GM12878 (cell line): ENCODE data around the gene ACOT7. TPM values are rescaled to one million over a fixed set of nuclear protein-coding genes. Genes with fewer than 3 reads are reported as not detected.

Experiments
- ATAC-seq: fragments of 200-7000 bp; cut with Tn5 transposase; 3 replicates; pipeline ENCODE4 v1.9.1; 2020; ENCODE audit warnings: mild to moderate bottlenecking, moderate library complexity
- BruUV-seq: library from RNA; stranded (reverse); fragments of 400-500 nt; replicated peaks from 2 replicates; lab custom pipeline; 2021; lab: Mats Ljungman, UMichigan
- CTCF ChIA-PET: fragments of 300-600 bp; sonication (Branson Sonifier 250); formaldehyde crosslinking; extraction: SDS; loops from one replicate; lab custom pipeline; 2021; ENCODE audit warnings: inconsistent platforms; lab: Yijun Ruan, JAX
- POLR2A ChIA-PET: fragments of 350-600 bp; formaldehyde crosslinking; extraction: SDS; loops from one replicate; lab custom pipeline; 2021; ENCODE audit warnings: inconsistent platforms; lab: Charles Lee
- RAD21 ChIA-PET: fragments of 300-600 bp; sonication (Branson Sonifier 250); formaldehyde crosslinking; loops from one replicate; lab custom pipeline; 2023; ENCODE audit warnings: antibody characterized with exemption; ENCODE audit not compliant: unreplicated experiment; lab: Charles Lee
- SMC1A ChIA-PET: fragments of 300-600 bp; sonication (Branson Sonifier 250); formaldehyde crosslinking; loops from one replicate; lab custom pipeline; 2023; ENCODE audit not compliant: unreplicated experiment, uncharacterized antibody; lab: Charles Lee
- DNase-seq: peaks from one replicate; pipeline ENCODE4 v3.0.0-alpha.2; 2011; ENCODE audit warnings: low read depth, low spot score
- FAIRE-seq: peaks from 3 replicates; lab custom pipeline; 2011; peaks lifted over from hg19 to GRCh38; lab: Jason Lieb, UNC
- H2AFZ ChIP-seq: 2 replicates; pipeline ENCODE4 v1.6.0; 2011; ENCODE audit warnings: low read depth, low read length, control low read depth; ENCODE audit not compliant: control insufficient read depth
- H3K27ac ChIP-seq: 2 replicates; pipeline ENCODE4 v1.5.1; 2011; ENCODE audit warnings: control low read depth; ENCODE audit not compliant: control insufficient read depth, insufficient read depth
- H3K27me3 ChIP-seq, 2 experiments: replicated peaks in 1 of 2; 2 replicates each; pipeline versions ENCODE4 v1.6.0 to v1.6.1; 2011; ENCODE audit warnings: low read length in 1 of 2; ENCODE audit not compliant: control insufficient read depth in 2 of 2, insufficient read depth in 2 of 2
- H3K36me3 ChIP-seq, 2 experiments: 2 replicates each; pipeline ENCODE4 v1.5.1; 2011; ENCODE audit warnings: low read length in 1 of 2; ENCODE audit not compliant: control insufficient read depth in 2 of 2, insufficient read depth in 2 of 2
- H3K4me1 ChIP-seq: 2 replicates; pipeline ENCODE4 v1.6.1; 2011; ENCODE audit warnings: mild to moderate bottlenecking, low read length, moderate library complexity, mixed read lengths; ENCODE audit not compliant: control insufficient read depth, insufficient read depth
- H3K4me2 ChIP-seq: 2 replicates; pipeline ENCODE4 v1.6.0; 2011; ENCODE audit warnings: control low read depth; ENCODE audit not compliant: control insufficient read depth, insufficient read depth
- H3K4me3 ChIP-seq: fragments of 200-600 bp; sonication (generic); 2 replicates; pipeline ENCODE4 v1.5.1; 2016
- H3K79me2 ChIP-seq: 2 replicates; pipeline ENCODE4 v1.6.0; 2011; ENCODE audit warnings: low read length; ENCODE audit not compliant: control insufficient read depth, insufficient read depth
- H3K9ac ChIP-seq: 2 replicates; pipeline ENCODE4 v1.8.0; 2011; ENCODE audit warnings: low read length, control low read depth, mixed read lengths; ENCODE audit not compliant: control insufficient read depth, insufficient read depth
- H3K9me3 ChIP-seq: replicated peaks from 3 replicates; pipeline ENCODE4 v1.5.1; 2011; ENCODE audit warnings: mild to moderate bottlenecking, low read length; ENCODE audit not compliant: control insufficient read depth, insufficient read depth
- H4K20me1 ChIP-seq: 2 replicates; pipeline ENCODE4 v1.6.0; 2011; ENCODE audit not compliant: control insufficient read depth, insufficient read depth
- CTCF ChIP-seq, 3 experiments: IDR thresholded peaks in 2 of 3; conservative IDR thresholded peaks in 1 of 3; 2 replicates each; pipeline ENCODE4 v1.5.1; 2011; ENCODE audit warnings: low read depth in 3 of 3, low read length in 3 of 3, mild to moderate bottlenecking in 3 of 3, control low read depth in 2 of 3, moderate library complexity in 2 of 3, inconsistent platforms in 1 of 3, mixed read lengths in 1 of 3; ENCODE audit not compliant: control insufficient read depth in 2 of 3, insufficient read depth in 1 of 3; ENCODE audit errors: extremely low read depth in 1 of 3
- HDAC6 ChIP-seq: fragments of 200-600 bp; sonication (generic); IDR thresholded peaks from one replicate; pipeline ENCODE4 v1.8.0; 2017; ENCODE audit warnings: antibody characterized with exemption; ENCODE audit not compliant: unreplicated experiment
- RFX5 ChIP-seq: IDR thresholded peaks from 2 replicates; pipeline ENCODE4 v1.6.1; 2011; ENCODE audit warnings: low read depth, low read length, improper control_type of control experiment
- WGBS: methylation state at CpG from one replicate; pipeline ENCODE4 v1.1.6; 2016; ENCODE audit warnings: low lambda C conversion rate; ENCODE audit not compliant: insufficient replicate concordance, insufficient coverage; ENCODE audit errors: missing lambda C conversion rate; 5-methylcytosine and 5-hydroxymethylcytosine counted together
- in situ Hi-C: fragments of 300-500 bp; cut with MboI; formaldehyde crosslinking; loops from 9 replicates; pipeline ENCODE4 v1.14.3; 2018; ENCODE audit warnings: mixed read lengths
- intact Hi-C: fragments of 100-400 bp; cut with micrococcal nuclease; formaldehyde crosslinking; loops from one replicate; pipeline ENCODE4 v1.14.2; 2022; ENCODE audit not compliant: unreplicated experiment
- polyA plus RNA-seq, 11 experiments: library from polyadenylated mRNA; depleted of rRNA in 4 of 11; unstranded in 6 of 11; stranded (reverse) in 5 of 11; fragments of >200 nt; fragmentation: Nextera tagmentation in 4 of 11; fragmentation: Illumina TruSeq in 1 of 11; extraction: Ambion mirVana in 4 of 11; extraction: Trizol in 1 of 11; gene quantifications; 1 replicate in 1 of 11; 2 replicates in 10 of 11; pipeline versions ENCODE4 v1.2.1 to v1.2.3, GENCODE V29; 2011 to 2016; ENCODE audit warnings: inconsistent platforms in 2 of 11, missing spikeins in 2 of 11, low read depth in 1 of 11
- total RNA-seq, 4 experiments: library from RNA; depleted of rRNA in 3 of 4; stranded (reverse); fragments of >200 nt in 3 of 4; fragmentation: Illumina TruSeq in 1 of 4; extraction: Trizol in 1 of 4; gene quantifications; 2 replicates each; pipeline versions ENCODE4 v1.2.1 to v1.2.3, GENCODE V29; 2013 to 2021

ACOT7 gene
- total and polyA plus RNA-seq, 10 of the 15 experiments (the other 5 are each of a cell fraction or from before 2014, with no cell fraction given) = 8.9 to 206 (median 61.2) TPM

GRCh38 chr1:6300342-6301048, 93.1 kb downstream of the ACOT7 start:
- in situ Hi-C loops = no loop called here
- RAD21 ChIA-PET = no interaction called here
- Histone ChIP-seq H3K27me3 (no peaks in the 10 kb centered on the region), H3K4me2 (no peak overlapping the region), H3K4me3 (no peak overlapping the region), H2AFZ (no peak overlapping the region), H3K27ac (no peak overlapping the region), H3K9me3 (no peaks in the 10 kb centered on the region), H3K9ac (no peak overlapping the region), H3K36me3 (peaks cover 0 to 3% of the 10 kb centered on the region in 2 experiments; a peak in 2 of 4 replicates), H4K20me1 (no peaks in the 10 kb centered on the region), H3K4me1 (peaks cover 4% of the 10 kb centered on the region; the same call in 1 of the 2 replicates), H3K79me2 (no peaks in the 10 kb centered on the region)
- POLR2A ChIA-PET = interaction anchor here (0.6 kb wide), 1 partner anchor 64 kb away, joined by 3 read pairs; no protein-coding TSS in a partner anchor
- ATAC-seq (no peak), FAIRE-seq (no peak), DNase-seq (no peak)
- BruUV-seq = no TSS peak
- TF ChIP-seq RFX5 (no peak), HDAC6 (no peak), CTCF (IDR thresholded peaks at IDR 0.05 in 2 of 3, conservative IDR thresholded peaks at IDR 0.05 in 1 of 3; ENCODE audit: control insufficient read depth in 2 of 3, extremely low read depth in 1 of 3, insufficient read depth in 1 of 3, low read depth in 3 of 3, low read length in 3 of 3) (0 out of 6 replicates have a peak, but pooled peaks of 1 of the 3 experiments have one; percentile 9)
- CTCF ChIA-PET = no interaction called here
- intact Hi-C loops = no loop called here
- 92% methylated on average over 32 of the region's 32 CpGs for WGBS
- SMC1A ChIA-PET = no interaction called here
